Measurements from ENCODE around the gene NAPA. TPM values are rescaled to one million over a fixed set of nuclear protein-coding genes. Genes with fewer than 3 reads are reported as not detected.

Gene NAPA
- polyA plus RNA-seq, 1 donor from 2014 or later = 100 TPM

DNA sequence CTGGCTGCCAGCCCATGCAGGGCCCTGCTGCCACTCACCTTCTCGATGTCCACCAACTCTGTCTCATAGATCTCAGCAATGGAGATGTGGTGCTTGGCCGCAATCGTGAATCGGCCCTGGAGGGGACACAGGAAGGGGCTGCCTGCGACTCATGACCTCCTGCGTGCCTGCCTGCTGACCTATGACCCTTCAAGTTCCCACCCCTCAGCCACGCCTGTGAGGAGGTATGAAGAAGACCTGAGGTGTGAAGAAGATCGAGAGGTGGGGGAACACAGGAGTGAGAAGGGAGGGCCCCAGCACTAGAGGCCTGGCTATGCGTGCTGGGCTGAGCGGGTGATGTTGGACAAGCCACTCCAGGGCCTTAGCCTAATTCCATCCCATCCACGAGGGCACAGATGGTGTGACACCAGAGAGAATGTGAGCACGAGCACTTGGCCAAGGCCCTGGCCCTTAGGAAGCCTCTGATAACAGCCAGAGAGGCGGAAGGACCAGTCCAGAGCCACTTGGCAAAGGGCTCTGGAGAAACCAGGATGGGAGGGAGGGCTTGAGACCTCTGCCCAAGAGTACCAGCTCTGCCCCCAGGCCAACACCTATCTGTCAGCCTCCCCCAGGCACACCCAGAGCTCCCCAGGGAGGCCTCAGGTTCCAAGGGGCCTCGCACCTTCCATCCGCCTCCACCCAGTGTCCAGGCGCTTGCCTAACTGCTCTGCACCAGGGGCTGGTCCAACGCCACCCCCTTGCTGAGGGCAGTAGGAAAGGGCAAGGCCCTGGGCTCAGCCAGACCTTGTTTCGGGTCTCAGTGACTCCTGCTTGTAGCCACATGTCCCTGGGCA is 21.3 kb downstream of the NAPA start (continued):
- no peak for TF ChIP-seq REST (IDR thresholded peaks at IDR 0.05; ENCODE audit: borderline replicate concordance)

GRCh38 chr19:47492571-47493377 is 22.1 kb downstream of the NAPA start:
- H3K9me3 ChIP-seq (ENCODE audit: low read length) = no peaks in the 10 kb centered on the region
- H3K9ac ChIP-seq (ENCODE audit: low read length) = no peak overlapping the region
- H3K4me2 ChIP-seq (ENCODE audit: low read length) = no peak overlapping the region
- H3K27ac ChIP-seq (ENCODE audit: low read length) = no peak overlapping the region
- TF ChIP-seq REST (IDR thresholded peaks at IDR 0.05; ENCODE audit: borderline replicate concordance) (no peak), MXI1 (conservative IDR thresholded peaks at IDR 0.05; ENCODE audit: poor library complexity, severe bottlenecking) (no peak), TAF1 (IDR thresholded peaks at IDR 0.05; ENCODE audit: low read depth) (no peak)
- no peaks in the 10 kb centered on the region for H3K36me3 ChIP-seq (ENCODE audit: insufficient read depth, low read length)
- H4K20me1 ChIP-seq (ENCODE audit: insufficient read depth) = no peaks in the 10 kb centered on the region
- no peaks in the 10 kb centered on the region for H3K27me3 ChIP-seq (ENCODE audit: insufficient read depth, low read depth, low read length)
- no peak overlapping the region for H2AFZ ChIP-seq (ENCODE audit: low read depth, low read length)
- no peaks in the 10 kb centered on the region for H3K79me2 ChIP-seq (replicated peaks; ENCODE audit: insufficient read depth, low read length)
- H3K4me3 ChIP-seq (ENCODE audit: low read length) = no peak overlapping the region
- H3F3A ChIP-seq (ENCODE audit: insufficient read depth, low read length, poor library complexity, severe bottlenecking) = no peaks in the 10 kb centered on the region
- H3K9me2 ChIP-seq (ENCODE audit: insufficient read depth, low read length) = no peaks in the 10 kb centered on the region

DNA sequence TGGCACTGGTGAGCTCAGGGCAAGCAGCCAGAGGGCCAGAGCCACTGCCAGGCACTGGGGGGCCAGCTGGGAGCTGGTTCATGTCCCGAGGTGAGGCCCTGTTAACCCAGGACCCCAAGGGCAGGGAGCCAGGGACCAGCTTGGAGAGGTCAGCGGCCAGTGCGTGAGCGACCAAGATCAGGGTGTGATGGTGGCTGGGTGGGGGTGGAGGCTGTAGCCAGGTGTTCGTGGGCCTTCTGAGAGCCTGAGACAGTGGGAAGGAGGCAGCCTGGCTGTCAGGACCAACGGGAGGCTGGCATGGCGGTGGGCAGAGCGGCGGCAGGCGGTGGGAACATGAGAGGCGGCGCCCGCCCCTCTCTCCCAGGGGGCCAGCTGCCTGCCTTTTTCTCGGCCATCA is 22.7 kb downstream of the NAPA start:
- TF ChIP-seq REST (IDR thresholded peaks at IDR 0.05; ENCODE audit: borderline replicate concordance) (no peak), RAD21 (conservative IDR thresholded peaks at IDR 0.05) (no peak), CTCF (IDR thresholded peaks at IDR 0.05; ENCODE audit: poor library complexity, severe bottlenecking) (no peak), MXI1 (conservative IDR thresholded peaks at IDR 0.05; ENCODE audit: poor library complexity, severe bottlenecking) (no peak), TAF1 (IDR thresholded peaks at IDR 0.05; ENCODE audit: low read depth) (no peak), EP300 (conservative IDR thresholded peaks at IDR 0.05; ENCODE audit: poor library complexity, severe bottlenecking) (no peak), POLR2AphosphoS5 (IDR thresholded peaks at IDR 0.05) (no peak)
- no peaks in the 10 kb centered on the region for H4K20me1 ChIP-seq (ENCODE audit: insufficient read depth)
- H3K4me3 ChIP-seq (ENCODE audit: low read length) = no peak overlapping the region
- H3K4me2 ChIP-seq (ENCODE audit: low read length) = no peak overlapping the region
- H3K36me3 ChIP-seq (ENCODE audit: insufficient read depth, low read length) = no peaks in the 10 kb centered on the region
- no peaks in the 10 kb centered on the region for H3K79me2 ChIP-seq (replicated peaks; ENCODE audit: insufficient read depth, low read length)
- H3K9me2 ChIP-seq (ENCODE audit: insufficient read depth, low read length) = no peaks in the 10 kb centered on the region
- H2AFZ ChIP-seq (ENCODE audit: low read depth, low read length) = no peak overlapping the region
- H3K27me3 ChIP-seq (ENCODE audit: insufficient read depth, low read depth, low read length) = no peaks in the 10 kb centered on the region
- no peak overlapping the region for H3K27ac ChIP-seq (ENCODE audit: low read length)
- no peaks in the 10 kb centered on the region for H3F3A ChIP-seq (ENCODE audit: insufficient read depth, low read length, poor library complexity, severe bottlenecking)
- no peaks in the 10 kb centered on the region for H3K9me3 ChIP-seq (ENCODE audit: low read length)
- no peak overlapping the region for H3K9ac ChIP-seq (ENCODE audit: low read length)
